Dermis blood vessel endothelial cell (primary cell): Measurements from ENCODE around the gene CDK17. TPM values are rescaled to one million over a fixed set of nuclear protein-coding genes. Genes with fewer than 3 reads are reported as not detected.
"Not testable (repeated sequence)": the region's sequence is repeated elsewhere in the genome, so short reads cannot be mapped to it uniquely, and the experiment has no call there.

Experiments
- DNase-seq: peaks from one replicate; pipeline ENCODE4 v3.0.0; 2010
- total RNA-seq: library from RNA; depleted of rRNA; stranded (reverse); fragments of >200 nt; gene quantifications from 2 replicates; pipeline ENCODE4 v1.2.3, GENCODE V29; 2014

CDK17 gene
- total RNA-seq: 182 and 232 TPM in 2 replicates

- DNase-seq: peak; percentile 89
Observed at GRCh38 chr12:96399919-96400630, at the start of gene CDK17. Gene CDK17 (minus strand): TSS chr12:96400439. CDS start chr12:96334836, 65,603 bp downstream.

- DNase-seq: peak; percentile 92
Observed at GRCh38 chr12:96448300-96448699, 48.1 kb upstream of the CDK17 start.

- no peak for DNase-seq
Observed at GRCh38 chr12:96447256-96447655, 47.0 kb upstream of the CDK17 start.

- DNase-seq: peak; percentile 100
Observed at GRCh38 chr12:96445691-96446583, 45.7 kb upstream of the CDK17 start.

- DNase-seq: no peak
Observed at GRCh38 chr12:96444399-96444798, 44.2 kb upstream of the CDK17 start.

- DNase-seq: no peak
Observed at GRCh38 chr12:96442906-96443305, 42.7 kb upstream of the CDK17 start.

GRCh38 chr12:96441816-96442215 is 41.6 kb upstream of the CDK17 start:
- no peak for DNase-seq

GRCh38 chr12:96438330-96438729 is 38.1 kb upstream of the CDK17 start:
- peak; percentile 61 for DNase-seq

GRCh38 chr12:96437171-96437445 is 36.9 kb upstream of the CDK17 start:
- no peak for DNase-seq

GRCh38 chr12:96436366-96437170 is 36.3 kb upstream of the CDK17 start:
- DNase-seq: peak; percentile 93

- peak; percentile 44 for DNase-seq
Observed at GRCh38 chr12:96434107-96434506, 33.9 kb upstream of the CDK17 start.

- not testable (repeated sequence) for DNase-seq
Observed at GRCh38 chr12:96432496-96433321, 32.5 kb upstream of the CDK17 start.

GRCh38 chr12:96431067-96431466 is 30.8 kb upstream of the CDK17 start:
- DNase-seq: no peak

- DNase-seq: peak; percentile 100
Observed at GRCh38 chr12:96427269-96427729, 27.1 kb upstream of the CDK17 start.

GRCh38 chr12:96425951-96426350 is 25.7 kb upstream of the CDK17 start:
- no peak for DNase-seq

GRCh38 chr12:96425321-96425720 is 25.1 kb upstream of the CDK17 start:
- peak; percentile 50 for DNase-seq

- DNase-seq: no peak
Observed at GRCh38 chr12:96424601-96425000, 24.4 kb upstream of the CDK17 start.

GRCh38 chr12:96422192-96422591 is 22.0 kb upstream of the CDK17 start:
- DNase-seq: peak; percentile 63

- no peak for DNase-seq
Observed at GRCh38 chr12:96421014-96421413, 20.8 kb upstream of the CDK17 start.

GRCh38 chr12:96420277-96420835 is 20.1 kb upstream of the CDK17 start:
- DNase-seq: peak; percentile 73

- DNase-seq: no peak
Observed at GRCh38 chr12:96419576-96420276, 19.5 kb upstream of the CDK17 start.
